HK-2 (cell line): Measurements from ENCODE around the gene RAPGEF1.

ENCODE experiments used
- DNase-seq: peaks from one replicate; pipeline ENCODE4 v3.0.0-alpha.2; 2018; ENCODE audit not compliant: unreplicated experiment

Gene RAPGEF1

DNA sequence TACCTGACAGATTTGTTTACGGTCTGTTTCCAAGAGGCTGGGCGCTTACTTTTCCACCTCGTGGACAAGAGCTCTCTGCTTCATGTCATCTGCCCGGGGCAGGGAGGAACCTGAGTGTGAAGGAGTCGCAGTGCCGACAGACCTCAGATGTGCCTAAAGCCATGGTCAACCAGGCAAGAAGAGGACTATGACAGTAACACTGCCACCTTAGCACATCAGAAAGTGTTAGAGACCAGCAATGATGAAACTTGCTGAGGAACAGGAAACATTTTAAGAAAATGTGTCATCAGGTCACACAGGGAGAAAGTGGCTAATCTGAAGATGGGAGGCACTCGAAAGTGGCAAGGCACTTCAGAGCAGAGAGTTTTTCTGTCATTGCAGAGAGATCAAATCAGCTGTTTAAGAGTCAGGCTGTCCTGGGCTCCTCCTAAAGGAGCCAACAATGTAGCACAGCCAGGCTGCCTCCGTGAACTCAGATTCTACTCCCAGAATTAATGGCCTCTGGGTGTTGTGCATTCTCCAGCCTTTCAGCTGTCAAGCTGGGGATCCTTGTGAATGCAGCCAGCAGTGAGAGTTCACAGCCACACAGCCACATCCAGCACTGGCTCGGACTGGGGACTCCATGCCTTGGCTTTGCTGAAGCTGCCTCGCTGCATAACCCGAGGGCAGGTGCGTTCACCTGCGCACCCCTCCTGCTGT is 94.6 kb downstream of the RAPGEF1 start:
- no peak for DNase-seq

- DNase-seq = no peak
Measured at GRCh38 chr9:131642496-131643083, 97.3 kb downstream of the RAPGEF1 start.

DNA sequence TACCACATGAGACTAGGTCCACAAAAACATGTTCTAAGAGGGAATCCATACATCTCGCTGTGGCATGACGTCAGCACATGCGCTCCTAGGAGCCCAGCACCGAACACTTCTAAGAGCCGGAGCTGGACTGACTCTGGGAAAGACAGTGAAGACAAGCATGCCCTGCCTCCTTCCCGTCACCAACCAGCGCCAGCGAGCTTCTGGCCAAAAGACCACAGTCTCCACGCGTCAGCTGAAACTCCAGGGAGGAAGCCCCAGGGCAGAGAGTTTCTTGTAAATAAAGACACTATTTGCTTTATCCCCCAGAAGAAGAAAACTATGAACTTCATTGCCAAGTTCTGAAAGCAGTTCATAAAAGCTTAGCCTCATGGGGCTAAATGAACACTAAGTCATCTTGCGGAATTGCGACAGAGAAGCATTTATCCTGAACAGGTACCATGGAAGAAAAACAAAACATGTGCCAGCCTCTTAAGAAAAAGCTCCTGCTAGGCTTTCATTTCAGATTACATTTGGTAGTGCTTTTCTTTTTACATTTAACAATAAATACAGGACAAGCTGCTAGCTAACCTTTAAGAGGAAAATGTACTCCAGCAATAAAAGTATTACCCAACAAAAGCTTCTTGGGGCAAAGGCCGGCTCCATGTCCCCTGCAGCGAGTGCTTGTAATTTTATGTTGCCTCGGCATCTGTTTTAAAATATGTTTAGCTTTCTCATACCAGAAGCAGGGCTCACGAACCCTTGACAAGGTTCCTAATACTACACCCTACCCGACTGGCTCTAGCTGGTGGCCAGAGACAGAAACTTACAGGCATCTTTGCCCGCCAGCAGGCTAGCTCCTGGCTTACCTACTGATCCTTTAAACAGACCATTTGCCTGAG is 98.0 kb downstream of the RAPGEF1 start:
- DNase-seq = no peak

- peak; percentile 81 for DNase-seq
Measured at GRCh38 chr9:131640438-131641137, 99.3 kb downstream of the RAPGEF1 start.

DNA sequence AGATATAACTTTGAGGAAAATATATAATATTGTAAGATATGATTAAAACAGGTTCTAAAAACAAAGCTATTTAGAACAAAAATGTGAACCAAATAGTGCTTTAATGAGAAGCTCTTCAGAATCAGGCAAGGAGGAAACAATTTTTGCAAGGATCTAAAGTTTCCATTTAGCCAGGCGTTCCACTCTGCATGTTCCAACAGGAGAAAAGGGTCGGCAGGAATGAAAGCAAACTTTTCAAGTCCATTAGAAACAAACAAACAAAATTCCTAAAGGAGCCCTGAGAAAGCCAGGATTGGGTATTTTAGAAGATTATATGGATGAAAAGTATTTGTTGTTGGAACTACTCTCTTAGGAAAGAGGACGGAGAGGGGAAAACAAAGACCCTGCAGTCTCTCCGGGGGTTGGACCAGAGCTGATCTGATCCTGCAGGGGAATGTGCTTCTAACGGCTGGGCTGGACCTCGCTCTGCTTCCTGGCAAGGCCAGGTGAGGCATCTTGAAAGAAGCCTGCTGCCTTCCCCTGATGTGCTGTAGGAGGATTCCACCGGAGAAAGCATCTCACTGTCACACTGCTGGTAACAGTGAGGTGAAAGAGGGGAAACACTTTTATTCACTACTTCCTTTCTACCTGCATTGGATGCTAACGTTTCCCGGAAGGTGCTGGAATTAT is 100.0 kb downstream of the RAPGEF1 start:
- DNase-seq = no peak

- DNase-seq = no peak
Measured at GRCh38 chr9:131636593-131636992, 103.3 kb downstream of the RAPGEF1 start.

GRCh38 chr9:131635892-131636291 is 104.0 kb downstream of the RAPGEF1 start:
- no peak for DNase-seq

DNA sequence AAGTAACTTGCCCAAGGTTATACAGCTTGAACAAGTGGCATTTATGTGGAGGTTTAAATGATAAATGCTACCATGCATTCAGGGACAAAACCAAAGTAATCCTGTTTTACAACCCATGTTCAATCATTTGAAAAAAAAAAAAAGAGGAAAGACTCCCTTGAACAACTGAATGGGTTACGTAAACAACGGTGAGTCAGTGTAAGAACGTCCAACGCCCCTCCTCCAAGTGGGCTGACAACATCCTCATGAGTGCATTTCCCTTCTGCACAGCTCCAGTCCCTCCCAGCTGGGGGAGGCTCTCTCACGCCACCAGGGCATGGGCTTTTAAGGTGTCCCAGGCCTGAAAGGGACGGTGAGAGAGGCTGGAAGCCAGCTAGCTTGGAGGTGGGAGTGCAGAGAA is 104.6 kb downstream of the RAPGEF1 start:
- DNase-seq = peak; percentile 79

- no peak for DNase-seq
Measured at GRCh38 chr9:131633491-131634031, 106.3 kb downstream of the RAPGEF1 start.

- no peak for DNase-seq
Measured at GRCh38 chr9:131631306-131631705, 108.6 kb downstream of the RAPGEF1 start.

- DNase-seq = no peak
Measured at GRCh38 chr9:131630205-131630831, 109.6 kb downstream of the RAPGEF1 start.

DNA sequence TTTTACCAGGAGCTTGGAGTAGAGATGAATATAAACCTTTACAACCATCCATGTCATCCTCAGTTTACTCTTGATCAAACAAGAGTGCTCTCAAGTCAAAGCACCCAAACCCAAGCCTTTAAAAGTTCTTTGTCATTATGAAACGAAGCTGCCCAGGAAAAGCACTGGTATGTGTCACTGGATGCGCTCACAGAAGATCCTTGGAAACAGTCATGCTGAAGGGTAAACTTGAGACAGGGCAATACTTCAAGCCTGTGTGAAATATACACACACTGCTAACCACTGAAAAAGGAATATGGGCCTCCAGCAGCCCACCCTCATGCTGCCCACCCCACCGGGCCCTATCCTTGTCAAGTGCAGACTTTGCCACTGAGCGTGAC is 110.1 kb downstream of the RAPGEF1 start:
- no peak for DNase-seq

DNA sequence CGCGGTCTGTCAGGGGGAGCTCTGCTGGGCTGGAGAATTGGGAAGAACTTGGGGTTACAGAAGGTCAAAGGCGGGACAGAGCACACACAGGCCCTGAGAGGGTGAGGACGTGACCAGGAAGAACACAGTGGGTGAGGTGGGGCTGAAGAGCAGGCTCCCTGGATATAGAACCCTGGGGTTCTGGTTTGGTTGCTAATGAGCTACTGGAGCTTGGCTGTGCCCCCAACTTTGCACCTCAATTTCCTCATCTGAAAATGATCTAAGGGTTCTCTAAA is 110.7 kb downstream of the RAPGEF1 start:
- no peak for DNase-seq

DNA sequence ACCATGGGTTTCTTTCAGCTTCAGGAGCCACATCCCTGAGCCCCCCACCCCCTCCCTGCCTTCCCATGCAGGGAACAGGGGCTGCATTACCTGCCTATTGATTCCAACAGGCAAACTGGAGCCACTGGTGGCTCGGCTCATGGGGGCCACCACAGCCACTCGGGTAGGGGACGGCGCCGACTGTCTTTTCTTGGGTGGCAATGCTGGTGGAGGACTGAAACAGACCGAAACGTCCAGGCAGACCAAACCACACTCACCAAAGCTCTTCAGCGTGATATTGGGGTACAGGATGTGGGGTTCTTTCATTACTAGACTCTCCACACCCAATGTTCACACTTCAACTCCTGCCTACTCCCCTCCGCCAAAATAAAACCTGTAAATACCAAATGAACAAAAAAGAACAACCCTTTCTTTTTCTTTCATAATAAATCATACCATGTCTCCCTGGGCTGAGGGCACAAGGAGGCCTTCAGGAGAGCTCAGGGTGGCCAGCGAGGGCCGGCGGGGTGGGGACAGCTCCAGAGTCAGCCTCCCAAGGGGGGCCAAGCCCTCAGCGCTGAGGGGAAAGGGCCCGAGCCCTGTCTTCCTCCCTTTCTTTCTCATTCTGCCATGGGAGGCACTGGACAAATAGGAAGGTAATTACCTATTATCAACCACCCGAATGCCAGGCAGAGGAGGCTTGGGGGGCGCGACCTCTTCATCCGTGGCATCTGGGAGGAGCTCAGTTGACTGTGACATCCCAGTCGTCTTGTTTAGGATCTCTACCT is 111.2 kb downstream of the RAPGEF1 start:
- DNase-seq = no peak

DNA sequence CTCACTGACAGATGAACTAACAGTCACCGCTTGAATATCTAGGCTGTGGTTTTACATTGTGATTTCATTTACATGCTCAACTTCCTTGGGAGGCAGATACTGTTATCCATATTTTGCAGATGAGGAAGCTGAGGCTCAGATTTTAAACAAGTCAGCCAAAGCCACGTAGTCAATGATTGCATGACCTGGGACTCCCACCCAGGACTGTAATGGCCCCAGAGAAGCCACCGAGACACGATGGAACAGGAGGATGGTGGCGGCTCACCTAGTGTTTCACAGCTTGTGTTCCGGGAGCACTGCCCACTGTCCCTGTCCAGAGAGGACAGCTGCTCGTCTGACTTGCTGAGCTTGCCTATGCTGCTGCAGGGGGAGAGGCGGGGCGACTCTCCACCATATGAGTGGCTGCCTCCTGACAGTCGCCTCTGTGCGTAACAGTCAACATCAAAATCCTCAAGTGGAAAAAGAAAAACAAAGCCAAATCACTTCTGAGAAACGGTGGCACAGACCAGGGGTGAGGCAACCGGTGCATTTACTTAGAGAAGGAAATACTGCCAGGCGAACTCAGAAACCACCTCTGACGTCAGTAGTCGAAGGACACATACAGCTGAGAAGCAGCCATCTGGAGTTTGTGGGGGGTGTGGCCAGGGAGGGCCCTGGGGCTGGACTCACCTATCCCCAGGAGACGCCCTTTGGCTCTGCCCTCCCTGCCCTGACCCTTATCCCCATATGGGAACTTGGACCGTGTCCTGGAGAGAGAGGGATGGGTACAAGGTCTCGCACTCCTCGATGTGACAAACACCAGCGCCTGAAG is 112.0 kb downstream of the RAPGEF1 start:
- no peak for DNase-seq

- DNase-seq = no peak
Measured at GRCh38 chr9:131627326-131627647, 112.6 kb downstream of the RAPGEF1 start.

DNA sequence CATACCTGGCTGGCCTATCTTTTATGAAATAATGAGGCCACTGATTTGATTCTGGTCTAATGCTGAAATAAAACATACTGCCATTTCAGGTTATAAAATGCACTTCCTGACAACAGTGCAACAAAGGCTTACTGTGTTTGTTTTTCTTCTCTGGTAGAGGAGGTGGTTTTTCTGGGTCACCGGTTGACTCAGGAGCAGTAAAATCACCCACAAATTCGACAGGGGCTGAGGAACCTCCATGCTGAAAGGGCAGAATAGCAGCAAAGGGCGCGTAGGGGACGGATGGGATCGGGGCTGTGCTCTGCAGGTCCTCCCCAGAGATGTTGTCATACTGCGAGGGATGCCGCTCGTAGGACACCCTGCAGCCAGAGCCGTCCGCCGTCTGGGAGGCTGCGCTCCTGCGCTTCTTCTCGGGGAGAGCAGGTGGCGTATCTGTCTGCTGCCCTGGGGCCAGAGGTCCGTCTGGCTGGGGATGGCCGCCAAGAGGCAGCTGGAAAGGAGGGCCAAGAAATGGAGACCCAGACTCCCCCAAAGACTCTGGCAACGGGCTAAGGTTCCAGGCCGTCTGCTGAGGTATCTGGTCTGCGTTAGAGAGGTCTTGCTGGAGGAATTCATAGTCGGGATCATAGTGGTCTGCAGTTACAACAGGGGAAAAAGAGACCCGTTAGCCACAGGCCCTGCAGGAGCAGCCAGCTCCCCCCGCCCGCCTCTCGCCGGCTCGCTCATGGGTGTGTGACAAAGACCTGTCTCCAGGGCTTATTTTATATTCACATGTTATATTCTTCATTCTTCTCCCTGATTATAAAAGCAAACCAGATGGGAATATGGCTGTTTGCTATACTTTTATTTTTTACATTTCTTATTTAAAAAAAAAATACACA is 113.8 kb downstream of the RAPGEF1 start:
- DNase-seq = no peak

GRCh38 chr9:131625508-131625787 is 114.4 kb downstream of the RAPGEF1 start:
- DNase-seq = no peak
